ENCODE data around the gene PBRM1.

The PBRM1 gene

DNA sequence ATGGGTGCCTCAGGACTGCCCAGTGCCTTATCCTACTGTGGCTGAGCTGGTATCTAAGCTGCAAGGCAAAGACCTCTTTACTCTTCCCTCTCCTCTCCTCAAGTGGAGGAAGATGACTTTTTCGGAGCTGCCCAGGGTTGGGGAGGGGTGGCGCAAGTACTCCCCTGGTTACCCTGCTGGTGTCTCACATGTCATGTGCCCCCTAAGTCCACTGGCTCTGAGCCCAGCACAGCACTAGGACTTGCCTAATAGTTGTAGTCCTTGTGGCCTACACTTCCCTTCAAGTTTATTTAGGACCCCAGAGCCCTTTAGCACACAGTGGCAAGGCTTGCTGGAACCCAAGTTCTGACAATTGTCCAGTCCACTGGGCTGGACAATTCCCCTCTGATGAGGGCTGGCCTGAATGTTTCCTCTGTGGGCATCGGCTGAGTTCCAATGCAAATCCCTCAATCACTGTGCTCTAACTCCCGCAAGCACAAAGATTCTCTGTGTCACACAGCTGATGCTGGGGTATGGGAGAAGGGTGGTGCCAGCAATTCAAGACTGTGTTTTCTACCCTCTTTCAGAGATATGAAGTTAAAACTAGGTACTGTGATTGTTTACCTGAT is 89.0 kb downstream of the PBRM1 start:
- H3K27ac Mint-ChIP-seq: no peak overlapping the region
- ATAC-seq: no peak
- no peaks in the 10 kb centered on the region for H3K4me1 Mint-ChIP-seq
- no peaks in the 10 kb centered on the region for H3K9me3 Mint-ChIP-seq
- H3K4me3 Mint-ChIP-seq: no peak overlapping the region
- peaks cover 59% of the 10 kb centered on the region for H3K36me3 Mint-ChIP-seq
- no peaks in the 10 kb centered on the region for H3K27me3 Mint-ChIP-seq

DNA sequence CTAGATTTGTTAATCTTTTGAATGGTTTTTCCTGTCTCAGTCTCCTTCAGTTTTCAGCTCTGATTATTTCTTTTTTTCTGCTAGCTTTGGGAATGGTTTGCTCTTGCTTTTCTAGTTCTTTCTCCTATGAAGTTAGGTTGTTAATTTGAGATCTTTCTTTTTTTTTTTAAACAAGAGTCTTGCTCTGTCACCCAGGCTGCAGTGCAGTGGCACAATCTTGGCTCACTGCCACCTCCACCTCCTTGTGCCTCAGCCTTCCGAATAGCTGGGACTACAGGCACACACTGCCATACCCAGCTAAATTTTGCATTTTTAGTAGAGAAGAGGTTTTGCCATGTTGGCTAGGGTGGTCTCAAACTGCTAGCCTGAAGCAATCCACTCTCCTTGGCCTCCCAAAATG is 92.6 kb downstream of the PBRM1 start:
- H3K27me3 Mint-ChIP-seq: no peaks in the 10 kb centered on the region
- H3K4me3 Mint-ChIP-seq: no peak overlapping the region
- H3K9me3 Mint-ChIP-seq: no peaks in the 10 kb centered on the region
- no peak overlapping the region for H3K27ac Mint-ChIP-seq
- no peak for ATAC-seq
- peaks cover 34% of the 10 kb centered on the region for H3K36me3 Mint-ChIP-seq
- no peaks in the 10 kb centered on the region for H3K4me1 Mint-ChIP-seq

- H3K36me3 Mint-ChIP-seq: peaks cover 61% of the 10 kb centered on the region
- H3K9me3 Mint-ChIP-seq: no peaks in the 10 kb centered on the region
- H3K4me3 Mint-ChIP-seq: no peak overlapping the region
- ATAC-seq: no peak
- H3K27me3 Mint-ChIP-seq: no peaks in the 10 kb centered on the region
- no peaks in the 10 kb centered on the region for H3K4me1 Mint-ChIP-seq
- no peak overlapping the region for H3K27ac Mint-ChIP-seq
Measured at GRCh38 chr3:52574056-52574965, 111.4 kb downstream of the PBRM1 start.

- H3K9me3 Mint-ChIP-seq: no peaks in the 10 kb centered on the region
- no peak overlapping the region for H3K27ac Mint-ChIP-seq
- no peak overlapping the region for H3K4me3 Mint-ChIP-seq
- no peaks in the 10 kb centered on the region for H3K4me1 Mint-ChIP-seq
- H3K36me3 Mint-ChIP-seq: peaks cover 54% of the 10 kb centered on the region
- H3K27me3 Mint-ChIP-seq: no peaks in the 10 kb centered on the region
- no peak for ATAC-seq
Measured at GRCh38 chr3:52572221-52572620, 113.5 kb downstream of the PBRM1 start.

DNA sequence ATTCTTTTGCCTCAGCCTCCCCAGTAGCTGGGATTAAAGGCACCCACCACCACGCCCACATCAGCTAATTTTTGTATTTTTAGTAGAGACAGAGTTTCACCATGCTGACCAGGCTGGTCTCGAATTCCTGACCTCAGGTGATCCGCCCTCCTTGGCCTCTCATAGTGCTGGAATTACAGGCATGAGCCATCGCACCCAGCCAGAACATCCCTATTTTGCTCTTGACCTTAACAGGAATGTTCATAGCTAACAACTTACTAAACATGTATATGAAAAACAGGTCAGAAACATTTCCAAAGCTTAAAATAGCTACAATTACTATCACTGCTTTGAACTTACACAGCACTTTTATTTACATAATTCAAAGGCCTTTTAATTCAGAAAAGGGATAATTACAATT is 115.6 kb downstream of the PBRM1 start:
- ATAC-seq: no peak
- Mint-ChIP-seq H3K9me3 (no peaks in the 10 kb centered on the region), H3K4me3 (no peak overlapping the region), H3K4me1 (no peaks in the 10 kb centered on the region), H3K36me3 (peaks cover 54% of the 10 kb centered on the region), H3K27ac (no peak overlapping the region), H3K27me3 (no peaks in the 10 kb centered on the region)

GRCh38 chr3:52568069-52568468 is 117.6 kb downstream of the PBRM1 start:
- Mint-ChIP-seq H3K4me1 (no peaks in the 10 kb centered on the region), H3K4me3 (no peak overlapping the region), H3K27me3 (no peaks in the 10 kb centered on the region), H3K9me3 (no peaks in the 10 kb centered on the region), H3K36me3 (peaks cover 45% of the 10 kb centered on the region), H3K27ac (no peak overlapping the region)
- no peak for ATAC-seq

DNA sequence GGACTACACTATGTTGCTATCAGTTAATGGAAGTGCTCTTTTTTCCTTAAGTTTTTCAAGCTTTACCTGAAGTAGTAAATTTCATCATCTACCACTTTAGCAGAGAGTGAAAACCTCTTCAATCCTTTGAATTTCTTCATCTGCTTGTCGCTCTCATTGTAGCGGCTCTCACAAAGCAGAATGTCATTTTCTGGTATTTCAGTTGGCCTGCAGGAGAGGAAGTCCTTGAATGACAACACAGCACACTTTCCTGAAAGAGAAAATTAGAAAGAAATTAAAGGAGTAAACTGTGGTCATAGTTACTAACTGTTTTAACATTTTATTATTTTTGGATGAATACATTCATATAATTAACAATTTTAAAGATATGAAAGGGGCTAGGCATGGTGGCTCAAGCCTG is 121.7 kb downstream of the PBRM1 start:
- no peaks in the 10 kb centered on the region for H3K27me3 Mint-ChIP-seq
- peaks cover 55% of the 10 kb centered on the region for H3K36me3 Mint-ChIP-seq
- no peaks in the 10 kb centered on the region for H3K9me3 Mint-ChIP-seq
- no peak overlapping the region for H3K27ac Mint-ChIP-seq
- H3K4me3 Mint-ChIP-seq: no peak overlapping the region
- no peaks in the 10 kb centered on the region for H3K4me1 Mint-ChIP-seq
- no peak for ATAC-seq

DNA sequence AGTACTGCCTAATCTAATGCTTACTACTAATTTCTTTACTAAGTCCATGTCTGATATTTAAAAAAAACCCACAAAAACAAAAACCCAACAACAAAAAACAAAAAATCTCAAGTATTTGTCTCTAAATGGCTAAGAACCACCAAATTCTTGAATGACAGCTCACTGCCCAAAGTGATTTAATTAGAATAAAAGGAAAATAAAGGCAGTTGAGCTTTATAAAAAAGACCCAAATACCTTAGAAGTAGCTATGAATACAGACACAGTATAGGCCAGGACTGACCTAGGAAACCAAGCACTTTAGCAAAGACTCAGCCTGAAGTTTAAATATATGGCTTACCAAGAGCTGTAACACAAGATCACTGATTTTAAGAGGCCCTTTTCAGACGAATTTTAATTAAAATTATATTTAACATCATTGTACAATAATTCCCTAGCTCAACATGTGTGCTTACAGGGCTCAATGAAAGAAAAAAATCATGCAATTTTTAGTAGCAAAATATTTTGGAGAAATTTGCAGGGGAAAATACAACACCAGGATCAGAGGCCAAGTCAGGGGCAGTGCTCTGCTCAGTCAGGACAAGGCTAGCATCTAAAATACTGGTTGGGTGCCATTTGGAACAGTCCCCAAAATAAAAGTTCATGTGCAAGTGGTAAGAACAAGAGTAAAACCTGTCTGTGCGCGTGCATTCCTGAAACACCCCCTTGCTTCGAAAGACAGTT is 124.5 kb downstream of the PBRM1 start:
- no peaks in the 10 kb centered on the region for H3K27me3 Mint-ChIP-seq
- peaks cover 43% of the 10 kb centered on the region for H3K36me3 Mint-ChIP-seq
- no peak overlapping the region for H3K27ac Mint-ChIP-seq
- no peaks in the 10 kb centered on the region for H3K9me3 Mint-ChIP-seq
- H3K4me1 Mint-ChIP-seq: no peaks in the 10 kb centered on the region
- ATAC-seq: no peak
- no peak overlapping the region for H3K4me3 Mint-ChIP-seq

DNA sequence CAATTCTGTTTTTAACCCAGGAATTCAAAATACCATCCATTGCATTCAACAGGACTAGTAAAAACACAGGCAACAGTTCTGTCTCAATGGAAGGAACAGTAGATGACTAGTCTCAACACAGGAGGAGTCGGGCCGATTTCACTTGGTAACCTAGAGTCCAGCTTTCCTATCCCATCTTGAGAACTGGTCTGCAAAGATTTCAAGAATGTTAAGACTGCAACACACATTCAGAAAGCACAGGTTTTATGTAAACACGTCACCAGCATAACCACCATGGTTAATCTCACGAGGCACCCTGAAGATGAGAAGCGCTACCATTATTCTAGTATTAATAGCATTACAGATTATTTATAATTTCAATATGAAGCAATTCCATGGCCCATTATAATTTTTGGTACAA is 127.3 kb downstream of the PBRM1 start:
- Mint-ChIP-seq H3K9me3 (no peaks in the 10 kb centered on the region), H3K4me3 (no peak overlapping the region), H3K4me1 (no peaks in the 10 kb centered on the region), H3K27me3 (no peaks in the 10 kb centered on the region), H3K36me3 (peaks cover 46% of the 10 kb centered on the region), H3K27ac (no peak overlapping the region)
- ATAC-seq: no peak

GRCh38 chr3:52557011-52557960 is 128.4 kb downstream of the PBRM1 start:
- Mint-ChIP-seq H3K27ac (no peak overlapping the region), H3K4me1 (no peaks in the 10 kb centered on the region), H3K36me3 (peaks cover 35% of the 10 kb centered on the region), H3K27me3 (no peaks in the 10 kb centered on the region), H3K4me3 (no peak overlapping the region), H3K9me3 (no peaks in the 10 kb centered on the region)
- no peak for ATAC-seq

- no peak overlapping the region for H3K27ac Mint-ChIP-seq
- no peaks in the 10 kb centered on the region for H3K4me1 Mint-ChIP-seq
- H3K27me3 Mint-ChIP-seq: no peaks in the 10 kb centered on the region
- no peak for ATAC-seq
- no peaks in the 10 kb centered on the region for H3K9me3 Mint-ChIP-seq
- H3K4me3 Mint-ChIP-seq: no peak overlapping the region
- H3K36me3 Mint-ChIP-seq: peaks cover 31% of the 10 kb centered on the region
Measured at GRCh38 chr3:52555056-52555455, 130.7 kb downstream of the PBRM1 start.

DNA sequence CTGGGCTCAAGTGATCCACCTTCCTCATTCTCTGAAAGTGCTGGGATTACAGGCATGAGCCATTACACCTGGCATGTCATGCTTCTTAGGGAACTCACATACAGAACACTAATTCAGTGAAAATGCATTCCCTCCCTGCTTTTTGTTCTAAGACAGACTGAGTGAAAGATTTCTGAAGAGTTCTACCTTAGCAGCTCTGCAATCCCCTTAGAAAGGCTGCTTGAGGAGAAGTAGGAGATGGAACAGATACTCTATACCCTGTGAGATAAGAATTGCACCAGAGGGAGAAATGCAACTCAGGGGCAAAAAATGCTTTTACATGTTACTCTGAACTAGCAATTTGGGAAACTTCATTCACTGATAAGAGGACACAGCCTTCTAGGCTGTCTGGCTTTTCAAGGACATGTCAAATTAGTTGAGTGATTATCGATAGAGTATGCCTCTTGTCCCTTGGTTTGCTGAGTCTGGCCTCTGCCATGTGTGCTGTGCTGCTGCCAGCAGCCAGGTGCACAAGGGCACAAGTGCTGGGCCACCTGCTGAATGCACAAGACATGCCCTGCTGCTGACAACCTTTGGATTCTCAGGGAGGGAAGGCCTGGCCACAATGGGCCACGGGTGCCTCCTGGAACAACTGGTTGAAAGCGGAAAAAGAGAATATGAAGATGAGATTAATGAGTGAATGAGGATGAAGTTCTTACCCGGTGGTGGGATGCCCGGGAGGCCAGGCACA is 131.5 kb downstream of the PBRM1 start:
- no peaks in the 10 kb centered on the region for H3K27me3 Mint-ChIP-seq
- H3K9me3 Mint-ChIP-seq: no peaks in the 10 kb centered on the region
- H3K4me1 Mint-ChIP-seq: no peaks in the 10 kb centered on the region
- peaks cover 28% of the 10 kb centered on the region for H3K36me3 Mint-ChIP-seq
- H3K4me3 Mint-ChIP-seq: no peak overlapping the region
- no peak overlapping the region for H3K27ac Mint-ChIP-seq
- no peak for ATAC-seq

GRCh38 chr3:52552089-52552488 is 133.6 kb downstream of the PBRM1 start:
- Mint-ChIP-seq H3K9me3 (no peaks in the 10 kb centered on the region), H3K27me3 (no peaks in the 10 kb centered on the region), H3K4me3 (no peak overlapping the region), H3K27ac (no peak overlapping the region), H3K36me3 (peaks cover 22% of the 10 kb centered on the region), H3K4me1 (no peaks in the 10 kb centered on the region)
- no peak for ATAC-seq

DNA sequence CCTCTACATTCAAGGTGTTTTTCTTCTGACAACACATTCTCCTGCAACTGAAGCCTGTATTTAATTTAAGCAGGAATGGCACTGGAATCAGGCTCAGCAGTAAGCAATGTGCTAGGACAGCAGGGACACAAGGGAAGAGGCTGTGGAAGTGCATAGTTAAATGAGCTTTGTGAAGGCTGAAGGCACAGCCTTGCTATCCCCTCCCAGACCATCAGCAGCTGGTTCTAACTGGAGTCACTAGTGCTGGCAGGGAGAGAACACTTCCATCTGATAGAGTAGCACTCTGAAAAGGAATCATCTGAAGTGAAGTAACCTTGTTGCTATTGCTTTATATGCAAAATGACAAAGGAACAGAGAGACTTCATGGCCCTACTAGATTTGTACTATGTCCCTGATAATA is 134.6 kb downstream of the PBRM1 start:
- Mint-ChIP-seq H3K4me1 (no peaks in the 10 kb centered on the region), H3K9me3 (no peaks in the 10 kb centered on the region), H3K36me3 (peaks cover 22% of the 10 kb centered on the region), H3K4me3 (no peak overlapping the region), H3K27me3 (no peaks in the 10 kb centered on the region), H3K27ac (no peak overlapping the region)
- ATAC-seq: no peak

All from stimulated activated memory B cell treated with anti-CD40 and anti-IgM and Interleukin-4, amounts not matched to agents 10 μg/mL and 1 μg/mL and 100 μg/mL, for 72 hours (primary cell).